HepG2 (cell line): ENCODE data around the gene CORO7. TPM values are rescaled to one million over a fixed set of nuclear protein-coding genes. Genes with fewer than 3 reads are reported as not detected.

Source experiments
- CENPX ChIP-seq: sonication (generic); formaldehyde crosslinking; IDR thresholded peaks from 2 replicates; pipeline ENCODE4 v1.9.0; 2021; ENCODE audit warnings: mild to moderate bottlenecking, missing genetic modification reagents, moderate library complexity
- DNMT3B ChIP-seq: conservative IDR thresholded peaks from 2 replicates; pipeline ENCODE4 v1.6.1; 2016; ENCODE audit warnings: missing biosample characterization, control low read depth
- GFI1 ChIP-seq: sonication (generic); formaldehyde crosslinking; IDR thresholded peaks from 2 replicates; pipeline ENCODE4 v1.5.0; 2020; ENCODE audit warnings: missing genetic modification reagents, mild to moderate bottlenecking, borderline replicate concordance
- KDM3A ChIP-seq: IDR thresholded peaks from 2 replicates; pipeline ENCODE4 v1.6.1; 2018; ENCODE audit warnings: low read depth, missing compliant biosample characterization
- NAIF1 ChIP-seq: sonication (generic); formaldehyde crosslinking; IDR thresholded peaks from 2 replicates; pipeline ENCODE4 v1.5.0; 2020; ENCODE audit warnings: mild to moderate bottlenecking, missing genetic modification reagents, borderline replicate concordance
- SIN3A ChIP-seq: IDR thresholded peaks from 2 replicates; pipeline ENCODE4 v1.6.1; 2011; ENCODE audit warnings: low read depth, mild to moderate bottlenecking, control low read depth, low read length, borderline replicate concordance
- TAF1 ChIP-seq: sonication (generic); formaldehyde crosslinking; IDR thresholded peaks from 2 replicates; pipeline ENCODE4 v1.4.0; 2020; ENCODE audit warnings: missing genetic modification reagents
- ZNF335 ChIP-seq: sonication (generic); formaldehyde crosslinking; IDR thresholded peaks from 2 replicates; pipeline ENCODE4 v1.4.0; 2020; ENCODE audit warnings: missing genetic modification reagents
- polyA plus RNA-seq, 8 experiments: library from polyadenylated mRNA; depleted of rRNA in 3 of 8; stranded (reverse) in 7 of 8; unstranded in 1 of 8; fragments of >200 nt; fragmentation: Illumina TruSeq in 4 of 8; extraction: Trizol in 4 of 8; gene quantifications; 2 replicates each; pipeline versions ENCODE4 v1.2.1 to v1.2.3, GENCODE V29; 2011 to 2016; ENCODE audit warnings: low read depth in 4 of 8, missing spikeins in 1 of 8, mixed read lengths in 1 of 8; ENCODE audit not compliant: insufficient read depth in 1 of 8
- total RNA-seq, 5 experiments: library from RNA; depleted of rRNA; stranded (reverse); fragments of >200 nt; fragmentation: Illumina TruSeq; extraction: Trizol; gene quantifications; 2 replicates each; pipeline ENCODE4 v1.2.3, GENCODE V29; 2016; ENCODE audit warnings: low read depth in 1 of 5
- TF ChIP-seq, protein P1 (sequence below): sonication (generic); formaldehyde crosslinking; IDR thresholded peaks from 2 replicates; pipeline ENCODE4 v1.9.0; 2021; ENCODE audit warnings: missing genetic modification reagents, borderline replicate concordance
- TF ChIP-seq, protein P2 (sequence below): IDR thresholded peaks from 2 replicates; pipeline ENCODE4 v1.6.1; 2016; ENCODE audit warnings: low read depth
- TF ChIP-seq, protein P3 (sequence below): sonication (generic); formaldehyde crosslinking; IDR thresholded peaks from 2 replicates; pipeline ENCODE4 v1.4.0; 2020; ENCODE audit warnings: missing genetic modification reagents, borderline replicate concordance
- TF ChIP-seq, protein P4 (sequence below): IDR thresholded peaks from 2 replicates; pipeline ENCODE4 v1.6.1; 2016
- TF ChIP-seq, protein P5 (sequence below): sonication (generic); formaldehyde crosslinking; IDR thresholded peaks from 2 replicates; pipeline ENCODE4 v1.4.0; 2020; ENCODE audit warnings: missing genetic modification reagents, borderline replicate concordance
- TF ChIP-seq, protein P6 (sequence below): sonication (generic); formaldehyde crosslinking; IDR thresholded peaks from 2 replicates; pipeline ENCODE4 v1.8.1; 2023; ENCODE audit warnings: mild to moderate bottlenecking, moderate library complexity, missing genetic modification reagents

CORO7 gene
- total and polyA plus RNA-seq, 2 of the 13 experiments (the other 11 are each of a cell fraction or from before 2014, with no cell fraction given): 9.9 to 14.3 TPM

DNA sequence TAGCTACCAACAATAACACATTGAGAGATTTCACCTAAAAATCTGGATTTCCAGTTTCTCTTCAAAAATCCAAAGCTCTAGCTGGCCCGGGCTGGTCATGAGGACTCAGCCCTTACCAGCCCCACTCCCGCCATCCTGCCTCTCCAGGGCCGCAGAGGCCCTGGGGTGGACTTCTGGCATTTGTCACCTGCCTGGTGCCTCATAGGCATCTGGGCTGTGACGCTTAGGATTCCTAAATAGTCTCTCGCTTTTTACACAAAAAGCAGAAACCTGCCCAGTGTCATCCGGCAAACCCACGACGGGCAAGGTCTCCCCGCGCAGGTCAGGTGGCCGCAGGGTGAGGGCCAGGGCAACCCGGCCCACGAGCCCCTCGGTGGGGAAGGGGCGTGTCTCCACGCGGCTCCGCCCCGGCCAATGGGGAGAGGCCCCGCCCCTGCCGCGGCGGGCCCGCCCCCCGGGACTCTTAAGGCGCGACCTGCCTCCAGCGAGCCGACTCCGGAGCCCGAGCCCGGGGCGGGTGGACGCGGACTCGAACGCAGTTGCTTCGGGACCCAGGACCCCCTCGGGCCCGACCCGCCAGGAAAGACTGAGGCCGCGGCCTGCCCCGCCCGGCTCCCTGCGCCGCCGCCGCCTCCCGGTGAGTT lies 44.9 kb downstream of the CORO7 start, which contains the start of gene VASN (continued):
- peak; percentile 66; the same call in 1 of the 2 replicates for TF ChIP-seq SIN3A
- TF ChIP-seq ZNF335 (CRISPR knock-in tag): no peak
- TF ChIP-seq CENPX (CRISPR knock-in tag): no peak
- no peak for TF ChIP-seq GFI1 (CRISPR knock-in tag)
- TF ChIP-seq, protein P1, sequence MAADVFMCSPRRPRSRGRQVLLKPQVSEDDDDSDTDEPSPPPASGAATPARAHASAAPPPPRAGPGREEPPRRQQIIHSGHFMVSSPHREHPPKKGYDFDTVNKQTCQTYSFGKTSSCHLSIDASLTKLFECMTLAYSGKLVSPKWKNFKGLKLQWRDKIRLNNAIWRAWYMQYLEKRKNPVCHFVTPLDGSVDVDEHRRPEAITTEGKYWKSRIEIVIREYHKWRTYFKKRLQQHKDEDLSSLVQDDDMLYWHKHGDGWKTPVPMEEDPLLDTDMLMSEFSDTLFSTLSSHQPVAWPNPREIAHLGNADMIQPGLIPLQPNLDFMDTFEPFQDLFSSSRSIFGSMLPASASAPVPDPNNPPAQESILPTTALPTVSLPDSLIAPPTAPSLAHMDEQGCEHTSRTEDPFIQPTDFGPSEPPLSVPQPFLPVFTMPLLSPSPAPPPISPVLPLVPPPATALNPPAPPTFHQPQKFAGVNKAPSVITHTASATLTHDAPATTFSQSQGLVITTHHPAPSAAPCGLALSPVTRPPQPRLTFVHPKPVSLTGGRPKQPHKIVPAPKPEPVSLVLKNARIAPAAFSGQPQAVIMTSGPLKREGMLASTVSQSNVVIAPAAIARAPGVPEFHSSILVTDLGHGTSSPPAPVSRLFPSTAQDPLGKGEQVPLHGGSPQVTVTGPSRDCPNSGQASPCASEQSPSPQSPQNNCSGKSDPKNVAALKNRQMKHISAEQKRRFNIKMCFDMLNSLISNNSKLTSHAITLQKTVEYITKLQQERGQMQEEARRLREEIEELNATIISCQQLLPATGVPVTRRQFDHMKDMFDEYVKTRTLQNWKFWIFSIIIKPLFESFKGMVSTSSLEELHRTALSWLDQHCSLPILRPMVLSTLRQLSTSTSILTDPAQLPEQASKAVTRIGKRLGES (CRISPR knock-in tag): no peak; the same call in 1 of the 2 replicates
- TF ChIP-seq, protein P2, sequence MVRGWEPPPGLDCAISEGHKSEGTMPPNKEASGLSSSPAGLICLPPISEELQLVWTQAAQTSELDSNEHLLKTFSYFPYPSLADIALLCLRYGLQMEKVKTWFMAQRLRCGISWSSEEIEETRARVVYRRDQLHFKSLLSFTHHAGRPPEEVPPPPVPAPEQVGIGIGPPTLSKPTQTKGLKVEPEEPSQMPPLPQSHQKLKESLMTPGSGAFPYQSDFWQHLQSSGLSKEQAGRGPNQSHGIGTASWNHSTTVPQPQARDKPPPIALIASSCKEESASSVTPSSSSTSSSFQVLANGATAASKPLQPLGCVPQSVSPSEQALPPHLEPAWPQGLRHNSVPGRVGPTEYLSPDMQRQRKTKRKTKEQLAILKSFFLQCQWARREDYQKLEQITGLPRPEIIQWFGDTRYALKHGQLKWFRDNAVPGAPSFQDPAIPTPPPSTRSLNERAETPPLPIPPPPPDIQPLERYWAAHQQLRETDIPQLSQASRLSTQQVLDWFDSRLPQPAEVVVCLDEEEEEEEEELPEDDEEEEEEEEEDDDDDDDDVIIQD: no peak
- TF ChIP-seq NAIF1 (CRISPR knock-in tag): no peak
- no peak for TF ChIP-seq DNMT3B (CRISPR knock-in tag)
- no peak for TF ChIP-seq KDM3A (CRISPR knock-in tag)
- TF ChIP-seq, protein P3, sequence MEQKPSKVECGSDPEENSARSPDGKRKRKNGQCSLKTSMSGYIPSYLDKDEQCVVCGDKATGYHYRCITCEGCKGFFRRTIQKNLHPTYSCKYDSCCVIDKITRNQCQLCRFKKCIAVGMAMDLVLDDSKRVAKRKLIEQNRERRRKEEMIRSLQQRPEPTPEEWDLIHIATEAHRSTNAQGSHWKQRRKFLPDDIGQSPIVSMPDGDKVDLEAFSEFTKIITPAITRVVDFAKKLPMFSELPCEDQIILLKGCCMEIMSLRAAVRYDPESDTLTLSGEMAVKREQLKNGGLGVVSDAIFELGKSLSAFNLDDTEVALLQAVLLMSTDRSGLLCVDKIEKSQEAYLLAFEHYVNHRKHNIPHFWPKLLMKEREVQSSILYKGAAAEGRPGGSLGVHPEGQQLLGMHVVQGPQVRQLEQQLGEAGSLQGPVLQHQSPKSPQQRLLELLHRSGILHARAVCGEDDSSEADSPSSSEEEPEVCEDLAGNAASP (CRISPR knock-in tag): peak; percentile 11; the same call in 1 of the 2 replicates
- TF ChIP-seq, protein P4, sequence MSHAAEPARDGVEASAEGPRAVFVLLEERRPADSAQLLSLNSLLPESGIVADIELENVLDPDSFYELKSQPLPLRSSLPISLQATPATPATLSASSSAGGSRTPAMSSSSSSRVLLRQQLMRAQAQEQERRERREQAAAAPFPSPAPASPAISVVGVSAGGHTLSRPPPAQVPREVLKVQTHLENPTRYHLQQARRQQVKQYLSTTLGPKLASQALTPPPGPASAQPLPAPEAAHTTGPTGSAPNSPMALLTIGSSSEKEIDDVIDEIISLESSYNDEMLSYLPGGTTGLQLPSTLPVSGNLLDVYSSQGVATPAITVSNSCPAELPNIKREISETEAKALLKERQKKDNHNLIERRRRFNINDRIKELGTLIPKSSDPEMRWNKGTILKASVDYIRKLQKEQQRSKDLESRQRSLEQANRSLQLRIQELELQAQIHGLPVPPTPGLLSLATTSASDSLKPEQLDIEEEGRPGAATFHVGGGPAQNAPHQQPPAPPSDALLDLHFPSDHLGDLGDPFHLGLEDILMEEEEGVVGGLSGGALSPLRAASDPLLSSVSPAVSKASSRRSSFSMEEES (CRISPR knock-in tag): no peak; the same call in 1 of the 2 replicates
- TF ChIP-seq TAF1 (CRISPR knock-in tag): peak; percentile 78
- TF ChIP-seq, protein P5, sequence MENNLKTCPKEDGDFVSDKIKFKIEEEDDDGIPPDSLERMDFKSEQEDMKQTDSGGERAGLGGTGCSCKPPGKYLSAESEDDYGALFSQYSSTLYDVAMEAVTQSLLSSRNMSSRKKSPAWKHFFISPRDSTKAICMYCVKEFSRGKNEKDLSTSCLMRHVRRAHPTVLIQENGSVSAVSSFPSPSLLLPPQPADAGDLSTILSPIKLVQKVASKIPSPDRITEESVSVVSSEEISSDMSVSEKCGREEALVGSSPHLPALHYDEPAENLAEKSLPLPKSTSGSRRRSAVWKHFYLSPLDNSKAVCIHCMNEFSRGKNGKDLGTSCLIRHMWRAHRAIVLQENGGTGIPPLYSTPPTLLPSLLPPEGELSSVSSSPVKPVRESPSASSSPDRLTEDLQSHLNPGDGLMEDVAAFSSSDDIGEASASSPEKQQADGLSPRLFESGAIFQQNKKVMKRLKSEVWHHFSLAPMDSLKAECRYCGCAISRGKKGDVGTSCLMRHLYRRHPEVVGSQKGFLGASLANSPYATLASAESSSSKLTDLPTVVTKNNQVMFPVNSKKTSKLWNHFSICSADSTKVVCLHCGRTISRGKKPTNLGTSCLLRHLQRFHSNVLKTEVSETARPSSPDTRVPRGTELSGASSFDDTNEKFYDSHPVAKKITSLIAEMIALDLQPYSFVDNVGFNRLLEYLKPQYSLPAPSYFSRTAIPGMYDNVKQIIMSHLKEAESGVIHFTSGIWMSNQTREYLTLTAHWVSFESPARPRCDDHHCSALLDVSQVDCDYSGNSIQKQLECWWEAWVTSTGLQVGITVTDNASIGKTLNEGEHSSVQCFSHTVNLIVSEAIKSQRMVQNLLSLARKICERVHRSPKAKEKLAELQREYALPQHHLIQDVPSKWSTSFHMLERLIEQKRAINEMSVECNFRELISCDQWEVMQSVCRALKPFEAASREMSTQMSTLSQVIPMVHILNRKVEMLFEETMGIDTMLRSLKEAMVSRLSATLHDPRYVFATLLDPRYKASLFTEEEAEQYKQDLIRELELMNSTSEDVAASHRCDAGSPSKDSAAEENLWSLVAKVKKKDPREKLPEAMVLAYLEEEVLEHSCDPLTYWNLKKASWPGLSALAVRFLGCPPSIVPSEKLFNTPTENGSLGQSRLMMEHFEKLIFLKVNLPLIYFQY (CRISPR knock-in tag): no peak
- TF ChIP-seq, protein P6, sequence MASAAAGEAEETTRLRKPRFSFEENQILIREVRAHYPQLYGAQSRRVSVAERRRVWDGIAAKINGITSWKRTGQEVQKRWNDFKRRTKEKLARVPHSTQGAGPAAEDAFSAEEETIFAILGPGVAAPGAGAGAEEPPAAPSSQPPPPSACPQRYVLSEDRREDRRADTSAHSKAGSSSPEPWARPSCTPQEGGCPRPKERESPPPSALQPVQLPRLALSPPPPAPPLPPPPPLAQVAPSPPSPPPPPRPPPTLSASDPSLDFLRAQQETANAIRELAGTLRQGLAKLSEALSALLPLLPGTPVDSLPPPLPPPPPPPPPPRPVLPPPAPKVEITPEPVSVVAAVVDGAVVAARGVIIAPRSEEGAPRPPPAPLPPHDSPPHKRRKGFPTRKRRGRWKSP: no peak
